Neural cell (in vitro differentiated cells): ENCODE measurements around the gene FOXP2. TPM values are rescaled to one million over a fixed set of nuclear protein-coding genes. Genes with fewer than 3 reads are reported as not detected.

ENCODE experiments used
- H2AFZ ChIP-seq: fragments of 200-600, 300-800 bp; sonication (generic), shearing (Covaris generic); 2 replicates; pipeline ENCODE4 v1.6.0; 2014; ENCODE audit warnings: low read depth, mild to moderate bottlenecking, antibody characterized with exemption, low read length, moderate library complexity
- H3F3A ChIP-seq: fragments of 200-600 bp; shearing (Covaris generic); 2 replicates; pipeline ENCODE4 v1.6.1; 2016; ENCODE audit warnings: mild to moderate bottlenecking, moderate library complexity, mixed read lengths, antibody characterized with exemption, low read length; ENCODE audit not compliant: insufficient read depth, poor library complexity, severe bottlenecking
- H3K27ac ChIP-seq: fragments of 200-600, 300-800 bp; sonication (generic), shearing (Covaris generic); 2 replicates; pipeline ENCODE4 v1.5.1; 2014; ENCODE audit warnings: mild to moderate bottlenecking, low read length, moderate library complexity
- H3K27me3 ChIP-seq: fragments of 300-800, 200-600 bp; sonication (generic), shearing (Covaris generic); 2 replicates; pipeline ENCODE4 v1.6.0; 2014; ENCODE audit warnings: mild to moderate bottlenecking, low read depth, low read length, moderate library complexity; ENCODE audit not compliant: insufficient read depth
- H3K36me3 ChIP-seq: fragments of 300-800, 200-600 bp; sonication (generic), shearing (Covaris generic); 2 replicates; pipeline ENCODE4 v1.5.1; 2014; ENCODE audit warnings: mild to moderate bottlenecking, antibody characterized with exemption, low read length, moderate library complexity; ENCODE audit not compliant: insufficient read depth
- H3K4me2 ChIP-seq: fragments of 300-800, 200-600 bp; sonication (generic), shearing (Covaris generic); 2 replicates; pipeline ENCODE4 v1.6.0; 2014; ENCODE audit warnings: mild to moderate bottlenecking, low read length
- H3K4me3 ChIP-seq: fragments of 300-800, 200-600 bp; sonication (generic), shearing (Covaris generic); 2 replicates; pipeline ENCODE4 v1.5.1; 2014; ENCODE audit warnings: mild to moderate bottlenecking, low read length, moderate library complexity
- H3K79me2 ChIP-seq: fragments of 200-600 bp; shearing (Covaris generic); replicated peaks from 2 replicates; pipeline ENCODE4 v1.6.0; 2014; ENCODE audit warnings: mild to moderate bottlenecking, low read length, moderate library complexity; ENCODE audit not compliant: insufficient read depth
- H3K9ac ChIP-seq: fragments of 300-800, 200-600 bp; sonication (generic), shearing (Covaris generic); 2 replicates; pipeline ENCODE4 v1.6.1; 2016; ENCODE audit warnings: mild to moderate bottlenecking, low read length, mixed read lengths
- H3K9me2 ChIP-seq: fragments of 200-600 bp; shearing (Covaris generic); 2 replicates; pipeline ENCODE4 v1.6.1; 2016; ENCODE audit warnings: mild to moderate bottlenecking, low read length, mixed read lengths; ENCODE audit not compliant: insufficient read depth
- H3K9me3 ChIP-seq: fragments of 200-600, 300-800 bp; sonication (generic), shearing (Covaris generic); 2 replicates; pipeline ENCODE4 v1.6.1; 2016; ENCODE audit warnings: mild to moderate bottlenecking, mixed run types, low read length, moderate library complexity, mixed read lengths
- H4K20me1 ChIP-seq: fragments of 200-600 bp; shearing (Covaris generic); 2 replicates; pipeline ENCODE4 v1.6.1; 2016; ENCODE audit warnings: mild to moderate bottlenecking, mixed run types; ENCODE audit not compliant: insufficient read depth
- EP300 ChIP-seq: fragments of 450-650 bp; conservative IDR thresholded peaks from 2 replicates; pipeline ENCODE4 v1.6.1; 2014; ENCODE audit warnings: antibody characterized with exemption, mild to moderate bottlenecking, moderate library complexity; ENCODE audit not compliant: poor library complexity, severe bottlenecking
- EZH2 ChIP-seq: fragments of 200-600, 300-800 bp; shearing (Covaris generic), sonication (generic); IDR thresholded peaks from 2 replicates; pipeline ENCODE4 v1.6.1; 2014; ENCODE audit warnings: antibody characterized with exemption, low read length, borderline replicate concordance, mild to moderate bottlenecking; ENCODE audit not compliant: insufficient read depth, poor library complexity, severe bottlenecking
- MXI1 ChIP-seq: fragments of 450-650 bp; conservative IDR thresholded peaks from 2 replicates; pipeline ENCODE4 v1.6.1; 2014; ENCODE audit warnings: antibody characterized with exemption, mild to moderate bottlenecking; ENCODE audit not compliant: poor library complexity, severe bottlenecking
- POLR2AphosphoS5 ChIP-seq: IDR thresholded peaks from 2 replicates; pipeline ENCODE4 v1.6.1; 2012
- RAD21 ChIP-seq: fragments of 450-650 bp; conservative IDR thresholded peaks from 2 replicates; pipeline ENCODE4 v1.6.1; 2014; ENCODE audit warnings: antibody characterized with exemption, mild to moderate bottlenecking, moderate library complexity
- SMC3 ChIP-seq: fragments of 450-650 bp; conservative IDR thresholded peaks from 2 replicates; pipeline ENCODE4 v1.6.1; 2014; ENCODE audit warnings: antibody characterized with exemption, mild to moderate bottlenecking, moderate library complexity; ENCODE audit not compliant: poor library complexity
- TAF1 ChIP-seq: IDR thresholded peaks from 2 replicates; pipeline ENCODE4 v1.6.1; 2012; ENCODE audit warnings: low read depth
- polyA plus RNA-seq: library from polyadenylated mRNA; depleted of rRNA; stranded (reverse); fragments of >200 nt; gene quantifications from 2 replicates; pipeline ENCODE4 v1.2.3, GENCODE V29; 2014
- TF ChIP-seq, protein P1 (sequence below): IDR thresholded peaks from 2 replicates; pipeline ENCODE4 v1.6.1; 2012; ENCODE audit warnings: borderline replicate concordance
- TF ChIP-seq, protein P2 (sequence below): fragments of 450-650 bp; IDR thresholded peaks from 2 replicates; pipeline ENCODE4 v1.5.1; 2014; ENCODE audit warnings: antibody characterized with exemption, mild to moderate bottlenecking, moderate library complexity; ENCODE audit not compliant: poor library complexity, severe bottlenecking

Gene FOXP2
- polyA plus RNA-seq, 1 donor from 2014 or later = 51.3 TPM

DNA sequence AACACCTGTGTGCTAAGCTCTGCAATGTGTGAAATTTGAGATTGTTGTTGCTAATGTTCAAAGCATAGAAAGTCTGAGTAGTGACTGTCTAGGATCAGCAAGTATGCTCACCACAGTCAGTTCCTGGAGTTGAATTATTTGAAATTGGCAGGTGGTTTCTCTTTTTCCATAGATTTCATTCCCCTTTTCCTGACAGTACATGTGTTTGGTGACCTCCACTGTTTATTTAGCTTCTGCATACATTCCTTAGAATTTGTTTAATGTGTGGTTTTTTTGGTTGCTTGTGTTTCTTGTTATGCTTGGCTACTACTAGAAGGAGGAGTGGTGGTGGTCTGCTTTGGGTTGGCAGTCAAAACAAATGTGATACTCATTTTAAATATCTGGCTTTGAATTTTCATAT is 52.3 kb downstream of the FOXP2 start:
- Histone ChIP-seq H3K79me2 (no peaks in the 10 kb centered on the region), H3F3A (no peaks in the 10 kb centered on the region), H3K9me3 (no peaks in the 10 kb centered on the region), H3K4me3 (no peak overlapping the region), H3K9me2 (no peaks in the 10 kb centered on the region), H3K27me3 (no peaks in the 10 kb centered on the region), H3K27ac (no peak overlapping the region), H2AFZ (no peak overlapping the region), H4K20me1 (no peaks in the 10 kb centered on the region), H3K9ac (no peak overlapping the region), H3K4me2 (no peak overlapping the region), H3K36me3 (no peaks in the 10 kb centered on the region)
- no peak for TF ChIP-seq POLR2AphosphoS5
- TF ChIP-seq, protein P1, sequence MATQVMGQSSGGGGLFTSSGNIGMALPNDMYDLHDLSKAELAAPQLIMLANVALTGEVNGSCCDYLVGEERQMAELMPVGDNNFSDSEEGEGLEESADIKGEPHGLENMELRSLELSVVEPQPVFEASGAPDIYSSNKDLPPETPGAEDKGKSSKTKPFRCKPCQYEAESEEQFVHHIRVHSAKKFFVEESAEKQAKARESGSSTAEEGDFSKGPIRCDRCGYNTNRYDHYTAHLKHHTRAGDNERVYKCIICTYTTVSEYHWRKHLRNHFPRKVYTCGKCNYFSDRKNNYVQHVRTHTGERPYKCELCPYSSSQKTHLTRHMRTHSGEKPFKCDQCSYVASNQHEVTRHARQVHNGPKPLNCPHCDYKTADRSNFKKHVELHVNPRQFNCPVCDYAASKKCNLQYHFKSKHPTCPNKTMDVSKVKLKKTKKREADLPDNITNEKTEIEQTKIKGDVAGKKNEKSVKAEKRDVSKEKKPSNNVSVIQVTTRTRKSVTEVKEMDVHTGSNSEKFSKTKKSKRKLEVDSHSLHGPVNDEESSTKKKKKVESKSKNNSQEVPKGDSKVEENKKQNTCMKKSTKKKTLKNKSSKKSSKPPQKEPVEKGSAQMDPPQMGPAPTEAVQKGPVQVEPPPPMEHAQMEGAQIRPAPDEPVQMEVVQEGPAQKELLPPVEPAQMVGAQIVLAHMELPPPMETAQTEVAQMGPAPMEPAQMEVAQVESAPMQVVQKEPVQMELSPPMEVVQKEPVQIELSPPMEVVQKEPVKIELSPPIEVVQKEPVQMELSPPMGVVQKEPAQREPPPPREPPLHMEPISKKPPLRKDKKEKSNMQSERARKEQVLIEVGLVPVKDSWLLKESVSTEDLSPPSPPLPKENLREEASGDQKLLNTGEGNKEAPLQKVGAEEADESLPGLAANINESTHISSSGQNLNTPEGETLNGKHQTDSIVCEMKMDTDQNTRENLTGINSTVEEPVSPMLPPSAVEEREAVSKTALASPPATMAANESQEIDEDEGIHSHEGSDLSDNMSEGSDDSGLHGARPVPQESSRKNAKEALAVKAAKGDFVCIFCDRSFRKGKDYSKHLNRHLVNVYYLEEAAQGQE = no peak
- TF ChIP-seq TAF1 = no peak
- no peak for TF ChIP-seq MXI1
- TF ChIP-seq EP300 = no peak
- TF ChIP-seq SMC3 = no peak
- TF ChIP-seq RAD21 = no peak
- TF ChIP-seq, protein P2, sequence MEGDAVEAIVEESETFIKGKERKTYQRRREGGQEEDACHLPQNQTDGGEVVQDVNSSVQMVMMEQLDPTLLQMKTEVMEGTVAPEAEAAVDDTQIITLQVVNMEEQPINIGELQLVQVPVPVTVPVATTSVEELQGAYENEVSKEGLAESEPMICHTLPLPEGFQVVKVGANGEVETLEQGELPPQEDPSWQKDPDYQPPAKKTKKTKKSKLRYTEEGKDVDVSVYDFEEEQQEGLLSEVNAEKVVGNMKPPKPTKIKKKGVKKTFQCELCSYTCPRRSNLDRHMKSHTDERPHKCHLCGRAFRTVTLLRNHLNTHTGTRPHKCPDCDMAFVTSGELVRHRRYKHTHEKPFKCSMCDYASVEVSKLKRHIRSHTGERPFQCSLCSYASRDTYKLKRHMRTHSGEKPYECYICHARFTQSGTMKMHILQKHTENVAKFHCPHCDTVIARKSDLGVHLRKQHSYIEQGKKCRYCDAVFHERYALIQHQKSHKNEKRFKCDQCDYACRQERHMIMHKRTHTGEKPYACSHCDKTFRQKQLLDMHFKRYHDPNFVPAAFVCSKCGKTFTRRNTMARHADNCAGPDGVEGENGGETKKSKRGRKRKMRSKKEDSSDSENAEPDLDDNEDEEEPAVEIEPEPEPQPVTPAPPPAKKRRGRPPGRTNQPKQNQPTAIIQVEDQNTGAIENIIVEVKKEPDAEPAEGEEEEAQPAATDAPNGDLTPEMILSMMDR = no peak
- TF ChIP-seq EZH2 = no peak

DNA sequence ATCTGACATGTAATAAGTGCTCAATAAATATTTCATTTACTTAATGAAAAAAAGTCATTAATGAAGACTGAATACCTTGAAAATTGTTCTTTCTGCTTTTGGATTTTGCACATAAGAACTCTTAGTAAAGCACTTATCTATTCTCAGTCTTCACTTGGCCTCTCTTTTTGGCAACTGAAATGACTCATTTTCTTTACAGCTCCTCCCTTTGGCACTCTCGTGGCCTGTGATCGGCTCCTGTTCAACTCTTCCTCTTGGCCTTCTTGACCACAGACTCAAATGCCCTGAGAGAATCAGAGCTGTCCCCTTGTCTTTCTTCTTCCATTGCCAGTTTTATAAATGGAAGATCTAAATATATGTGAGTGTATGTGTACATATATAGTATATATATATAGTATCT is 54.2 kb downstream of the FOXP2 start:
- no peak overlapping the region for H3K4me3 ChIP-seq
- no peaks in the 10 kb centered on the region for H3K36me3 ChIP-seq
- no peaks in the 10 kb centered on the region for H3K27me3 ChIP-seq
- H3K27ac ChIP-seq = no peak overlapping the region
- H3K9ac ChIP-seq = no peak overlapping the region
- H3K4me2 ChIP-seq = no peak overlapping the region
- no peaks in the 10 kb centered on the region for H3F3A ChIP-seq
- TF ChIP-seq MXI1 (no peak), POLR2AphosphoS5 (no peak), SMC3 (no peak), TAF1 (no peak), RAD21 (no peak), EZH2 (no peak), EP300 (no peak)
- TF ChIP-seq, protein P2 = no peak
- TF ChIP-seq, protein P1 = no peak
- no peaks in the 10 kb centered on the region for H4K20me1 ChIP-seq
- H3K9me2 ChIP-seq = no peaks in the 10 kb centered on the region
- no peaks in the 10 kb centered on the region for H3K9me3 ChIP-seq
- H2AFZ ChIP-seq = no peak overlapping the region
- no peaks in the 10 kb centered on the region for H3K79me2 ChIP-seq
